ENCODE measurements around the gene POSTN. TPM values are rescaled to one million over a fixed set of nuclear protein-coding genes. Genes with fewer than 3 reads are reported as not detected.

Gene POSTN, protein sequence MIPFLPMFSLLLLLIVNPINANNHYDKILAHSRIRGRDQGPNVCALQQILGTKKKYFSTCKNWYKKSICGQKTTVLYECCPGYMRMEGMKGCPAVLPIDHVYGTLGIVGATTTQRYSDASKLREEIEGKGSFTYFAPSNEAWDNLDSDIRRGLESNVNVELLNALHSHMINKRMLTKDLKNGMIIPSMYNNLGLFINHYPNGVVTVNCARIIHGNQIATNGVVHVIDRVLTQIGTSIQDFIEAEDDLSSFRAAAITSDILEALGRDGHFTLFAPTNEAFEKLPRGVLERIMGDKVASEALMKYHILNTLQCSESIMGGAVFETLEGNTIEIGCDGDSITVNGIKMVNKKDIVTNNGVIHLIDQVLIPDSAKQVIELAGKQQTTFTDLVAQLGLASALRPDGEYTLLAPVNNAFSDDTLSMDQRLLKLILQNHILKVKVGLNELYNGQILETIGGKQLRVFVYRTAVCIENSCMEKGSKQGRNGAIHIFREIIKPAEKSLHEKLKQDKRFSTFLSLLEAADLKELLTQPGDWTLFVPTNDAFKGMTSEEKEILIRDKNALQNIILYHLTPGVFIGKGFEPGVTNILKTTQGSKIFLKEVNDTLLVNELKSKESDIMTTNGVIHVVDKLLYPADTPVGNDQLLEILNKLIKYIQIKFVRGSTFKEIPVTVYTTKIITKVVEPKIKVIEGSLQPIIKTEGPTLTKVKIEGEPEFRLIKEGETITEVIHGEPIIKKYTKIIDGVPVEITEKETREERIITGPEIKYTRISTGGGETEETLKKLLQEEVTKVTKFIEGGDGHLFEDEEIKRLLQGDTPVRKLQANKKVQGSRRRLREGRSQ
- total RNA-seq: not detected

DNA sequence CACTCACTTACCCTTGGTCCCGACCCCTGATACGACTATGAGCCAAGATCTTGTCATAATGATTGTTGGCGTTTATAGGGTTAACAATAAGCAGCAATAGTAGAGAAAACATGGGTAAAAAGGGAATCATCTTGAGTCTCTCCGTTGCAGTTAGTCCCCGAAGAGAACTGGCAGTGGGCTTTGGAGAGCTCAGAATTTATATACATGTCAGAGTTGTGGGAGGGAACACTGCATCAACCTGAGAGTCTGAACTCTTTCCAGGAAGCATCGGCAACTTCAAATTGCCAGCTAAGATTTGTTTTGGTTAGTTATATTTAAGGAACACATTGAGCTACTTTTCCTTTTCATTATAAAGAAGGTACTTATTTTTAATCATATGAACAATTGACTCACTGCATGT is at the start of gene POSTN:
POSTN (minus strand) TSS at position 172 of the 400 bp plus-strand sequence; CDS start at position 130, 42 bp downstream.
- DNase-seq: no peak

DNA sequence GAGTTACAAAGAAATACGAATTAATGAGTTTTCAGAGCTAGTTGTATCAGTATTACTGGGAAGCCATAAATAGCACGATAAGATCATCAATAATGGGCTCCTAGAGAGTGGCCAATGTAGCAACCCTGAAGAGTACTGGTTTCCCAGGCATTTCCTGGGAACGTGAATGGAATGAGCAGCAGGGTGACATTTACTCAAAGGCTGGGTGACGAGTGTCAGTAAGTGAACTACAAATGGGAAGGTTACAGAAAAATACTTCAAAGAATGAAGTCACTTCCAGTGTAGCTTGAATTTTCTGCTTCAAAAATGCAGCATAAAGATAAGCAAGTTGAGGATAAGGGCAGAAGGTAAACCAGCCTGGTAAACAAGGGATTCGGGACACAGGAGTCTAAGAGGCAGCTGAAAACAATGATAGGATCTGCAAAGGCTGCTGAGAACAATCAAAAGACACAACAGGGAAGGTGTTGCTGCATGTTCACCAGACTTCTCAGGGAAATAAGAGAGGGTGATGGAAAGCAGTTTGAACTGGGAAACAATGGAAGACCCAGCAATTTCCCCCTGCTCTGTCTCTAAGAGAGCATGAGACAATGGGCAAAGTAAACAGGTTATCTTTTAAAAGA is 48.6 kb upstream of the POSTN start:
- DNase-seq: no peak

DNA sequence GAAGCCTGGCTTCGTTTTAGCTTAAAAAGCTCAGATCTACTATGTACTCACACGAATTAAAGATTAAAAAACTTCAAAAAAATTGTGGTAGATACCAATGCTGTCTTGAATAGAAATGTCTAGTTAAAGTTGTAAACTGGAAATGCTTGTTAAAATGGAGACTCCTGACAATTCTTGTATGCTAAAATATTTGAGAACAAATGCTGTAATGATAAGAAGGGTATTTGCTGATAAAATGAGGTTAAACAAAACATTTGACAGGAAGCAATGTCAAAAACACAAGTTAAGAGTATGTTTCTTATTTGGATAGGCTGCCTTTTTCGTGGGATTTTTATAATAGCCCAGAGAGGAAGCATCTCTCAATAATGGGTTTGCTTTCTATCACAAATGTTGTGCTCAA is 48.0 kb upstream of the POSTN start:
- no peak for DNase-seq

DNA sequence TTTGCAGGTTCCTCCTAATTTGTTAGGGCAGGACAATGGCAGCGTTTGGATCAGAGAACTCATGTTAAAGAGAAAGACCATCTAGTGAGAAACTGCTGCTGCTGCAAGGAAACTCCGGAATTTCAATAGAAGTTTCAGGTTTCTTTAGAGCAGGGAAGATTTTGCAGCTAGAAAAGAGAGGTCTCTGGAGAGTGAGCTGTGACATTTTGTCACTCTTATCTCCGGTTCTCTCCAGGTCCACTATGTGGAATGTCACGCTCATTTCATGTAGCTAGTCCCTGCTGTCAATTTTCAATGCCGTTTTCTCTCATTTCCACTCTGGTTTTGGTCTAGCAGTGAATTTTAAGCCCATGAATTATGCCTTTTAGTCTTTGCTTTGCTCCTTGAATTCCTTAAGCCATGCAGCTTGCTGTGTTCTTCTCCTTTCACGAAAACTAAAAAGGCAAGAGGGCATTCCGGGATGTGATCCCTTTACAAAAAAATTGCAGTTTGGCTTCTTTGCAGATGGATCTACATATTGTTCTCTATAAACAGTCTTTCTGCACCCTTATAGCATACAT is 46.7 kb upstream of the POSTN start:
- DNase-seq: no peak

DNA sequence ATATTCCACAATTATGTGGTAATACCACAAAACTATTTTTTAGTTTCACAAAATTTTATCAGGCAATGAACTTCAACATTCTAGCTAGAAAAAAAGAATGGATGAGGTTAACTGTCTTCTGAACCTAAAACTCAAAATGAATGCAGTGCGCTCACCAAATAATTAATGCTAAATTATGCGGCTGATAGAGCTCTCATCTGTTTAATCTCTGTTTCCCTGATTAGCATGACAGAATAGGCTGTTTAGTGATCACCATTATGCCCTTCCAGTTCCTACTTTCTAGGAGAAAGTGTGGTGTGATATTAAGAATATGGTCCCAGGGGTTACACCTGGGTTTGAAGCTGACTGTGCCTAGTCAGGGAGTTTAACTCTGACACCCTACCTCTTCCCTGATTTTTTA is 42.8 kb upstream of the POSTN start:
- DNase-seq: no peak

DNA sequence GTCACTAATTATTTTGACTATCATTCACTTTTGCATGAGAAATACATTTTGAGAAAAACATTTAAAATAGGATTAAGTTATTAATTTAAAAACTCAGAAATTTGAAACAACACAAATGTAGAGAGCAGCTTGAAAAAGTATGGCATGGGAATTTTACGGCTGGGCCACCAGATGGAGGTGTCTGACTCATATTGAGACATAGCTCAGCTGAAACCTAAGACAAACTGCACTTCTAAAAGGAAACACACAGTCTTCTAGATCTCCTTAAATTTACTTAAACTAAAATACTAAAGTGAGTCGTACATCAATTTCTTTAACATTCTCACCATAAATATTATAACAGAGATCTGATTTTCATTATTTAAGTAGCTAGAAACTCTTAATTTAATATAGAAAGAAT is 41.9 kb upstream of the POSTN start:
- no peak for DNase-seq

DNA sequence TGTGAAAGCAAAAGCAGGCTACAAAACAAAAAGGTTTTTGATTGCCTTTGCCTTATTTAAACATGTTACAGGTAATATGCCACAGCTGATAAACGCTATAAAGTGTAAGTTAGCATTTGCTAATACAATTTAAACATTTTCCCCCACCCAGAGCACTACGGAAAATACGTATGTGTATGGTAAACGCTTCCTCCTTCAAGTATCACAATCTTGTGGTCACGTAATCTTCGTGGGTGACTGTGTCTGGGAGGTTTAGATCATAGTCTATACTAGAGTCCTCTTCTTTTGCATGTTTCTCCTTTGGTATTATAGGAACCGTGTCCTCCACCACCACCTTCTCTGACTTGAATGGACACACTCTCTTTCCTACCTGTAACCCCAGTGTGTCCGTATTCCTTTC is 38.1 kb upstream of the POSTN start:
- no peak for DNase-seq

DNA sequence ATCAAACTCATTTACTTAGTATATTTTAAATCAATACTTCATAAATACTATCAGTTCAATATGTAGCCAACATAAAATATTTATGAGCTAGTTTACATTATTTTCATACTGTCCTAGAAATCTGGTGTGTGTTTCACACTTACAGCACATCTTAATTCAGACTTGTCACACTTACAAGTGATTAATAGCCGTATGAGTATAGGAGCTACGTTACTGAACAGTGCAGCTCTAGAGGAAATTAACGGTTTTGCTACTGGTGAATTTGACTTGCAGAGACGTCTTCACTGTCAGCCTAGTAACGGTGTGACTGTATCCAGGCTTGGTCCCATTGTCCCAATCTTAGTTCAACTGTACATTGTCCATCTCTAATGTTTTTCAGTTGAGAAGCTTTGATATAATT is 33.7 kb upstream of the POSTN start:
- no peak for DNase-seq

DNA sequence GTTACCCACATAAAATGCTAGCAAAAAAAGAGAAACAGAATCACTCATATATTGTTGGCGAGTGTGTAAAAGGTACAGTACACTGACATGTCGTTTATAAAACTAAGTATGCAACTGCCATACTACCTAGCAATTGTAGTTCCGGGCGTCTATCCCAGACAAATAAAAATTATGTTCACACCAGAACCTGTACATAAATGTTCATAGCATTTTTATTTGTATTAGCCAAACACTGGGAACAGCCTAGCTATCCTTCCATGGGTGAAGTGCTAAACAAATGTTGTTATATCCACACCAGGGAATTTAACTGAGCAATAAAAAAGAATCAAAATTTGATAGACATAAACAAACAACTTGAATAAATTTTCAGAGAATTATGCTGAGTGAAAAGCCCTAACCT is 28.9 kb upstream of the POSTN start:
- no peak for DNase-seq

DNA sequence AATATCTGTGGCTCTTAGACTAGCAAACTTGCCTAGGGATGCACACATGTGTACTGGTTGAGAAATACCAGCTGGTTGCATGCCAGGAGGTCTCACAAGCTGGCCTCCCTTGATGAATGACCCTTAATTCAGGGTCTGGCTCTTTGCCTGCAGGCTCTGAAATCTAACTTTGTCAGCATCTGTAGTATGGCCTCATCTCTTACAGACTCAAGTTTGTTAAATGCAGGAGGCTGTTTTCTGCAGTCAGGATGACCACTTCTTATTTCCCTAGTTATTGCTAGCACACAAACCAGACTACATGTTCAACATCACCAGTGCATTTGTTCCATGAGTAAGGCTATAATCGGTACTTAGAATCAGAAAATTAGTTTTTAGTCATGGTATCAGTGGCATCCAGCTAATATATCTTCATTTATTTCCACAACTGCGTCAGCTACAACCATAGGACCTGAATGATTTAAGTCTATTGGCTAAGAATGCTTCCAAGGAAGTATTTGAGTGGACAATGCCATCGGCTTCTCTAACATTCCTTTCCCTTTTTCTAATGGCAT is 23.3 kb upstream of the POSTN start:
- DNase-seq: no peak

DNA sequence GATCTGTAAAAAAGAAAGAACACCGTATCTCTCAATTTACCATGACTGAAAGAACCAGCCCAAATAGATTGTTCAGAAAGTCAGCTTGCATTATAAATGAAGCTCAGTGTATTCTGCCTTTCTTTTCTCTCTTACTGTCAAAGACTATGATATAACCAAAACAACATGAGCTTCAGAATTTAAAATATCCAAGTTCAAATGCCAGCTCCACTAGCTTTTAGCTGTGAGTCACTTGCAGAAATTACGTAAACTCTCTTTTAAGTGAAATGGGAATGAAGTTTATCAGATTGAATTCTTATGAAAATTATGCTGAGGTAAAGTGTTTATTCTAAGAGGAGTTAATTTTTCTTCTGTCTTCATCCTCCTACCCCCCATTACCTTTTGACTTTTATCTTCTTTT is 20.0 kb upstream of the POSTN start:
- no peak for DNase-seq

DNA sequence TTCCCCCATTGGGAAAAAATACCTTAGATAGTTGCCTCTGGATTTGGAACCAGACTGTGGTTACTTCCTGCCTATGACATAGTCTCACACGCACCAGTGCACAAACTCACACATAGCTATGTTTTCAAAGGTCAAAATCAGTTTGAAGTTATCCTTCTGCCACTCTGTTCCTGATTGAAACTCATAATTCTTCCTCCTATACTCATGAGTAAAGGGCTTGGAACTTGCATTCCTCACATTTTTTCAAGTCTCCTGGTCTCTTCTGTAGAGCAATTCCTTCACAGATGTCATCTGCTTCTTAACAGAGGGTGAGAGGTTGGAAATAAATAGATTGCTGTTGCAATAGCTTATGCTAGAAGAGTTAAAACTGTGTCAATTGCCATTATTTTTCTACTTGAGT is 18.6 kb upstream of the POSTN start:
- no peak for DNase-seq

DNA sequence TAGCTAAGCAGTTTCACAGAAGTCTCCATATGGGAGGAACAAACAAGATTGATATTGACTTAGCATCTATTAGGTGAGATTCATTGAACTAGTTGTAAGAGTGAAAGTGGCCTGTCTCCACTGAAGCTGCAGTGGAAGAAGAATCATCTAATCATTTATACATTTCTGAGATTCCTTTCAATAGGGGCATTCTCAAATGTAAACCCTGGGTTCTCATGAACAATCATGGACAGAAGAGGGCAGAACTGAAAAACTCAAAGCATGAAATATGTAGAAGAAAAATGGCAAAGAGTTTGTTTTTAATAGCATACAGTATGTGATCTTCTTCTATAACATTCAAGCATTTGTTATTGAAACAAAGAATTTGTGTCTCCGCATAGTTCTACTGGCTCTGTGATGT is 17.6 kb upstream of the POSTN start:
- no peak for DNase-seq

DNA sequence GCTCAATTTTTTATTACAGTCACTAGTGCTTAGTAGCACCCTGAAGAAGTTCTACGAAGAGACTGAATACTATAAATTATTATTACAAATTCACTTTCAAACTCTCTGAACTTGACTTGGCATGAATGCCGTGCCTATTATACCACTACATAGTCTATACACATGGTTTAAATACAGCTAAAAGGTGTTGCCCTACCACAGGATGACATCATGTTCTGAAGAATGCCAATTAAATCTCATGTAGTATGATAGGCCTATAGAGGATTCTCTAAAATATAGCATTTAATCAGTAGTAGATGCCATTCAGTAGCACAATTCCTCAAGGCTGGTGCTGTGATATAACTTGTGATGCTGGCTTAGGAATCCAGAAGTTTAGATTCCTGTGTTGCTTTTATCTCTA is 16.7 kb upstream of the POSTN start:
- DNase-seq: no peak

DNA sequence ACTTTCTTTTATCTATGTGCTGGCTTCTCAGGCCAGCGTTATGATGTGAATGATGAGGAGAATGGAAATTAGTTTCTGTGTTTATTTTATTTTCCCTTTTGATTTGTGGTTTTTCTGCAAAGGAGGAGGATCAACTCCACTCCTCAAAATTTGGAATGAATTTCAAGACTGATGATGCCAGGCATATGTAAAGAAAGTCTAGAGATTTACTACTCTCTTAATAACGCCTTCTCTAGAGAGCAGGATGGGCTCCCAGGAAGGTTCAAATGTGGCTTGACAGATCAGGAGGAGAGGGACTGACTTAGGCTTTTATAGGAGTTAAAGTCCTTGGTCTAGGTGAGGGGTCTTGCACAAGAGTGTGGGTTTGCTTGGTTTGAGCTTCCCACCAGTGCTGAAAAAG is 15.1 kb upstream of the POSTN start:
- DNase-seq: no peak

DNA sequence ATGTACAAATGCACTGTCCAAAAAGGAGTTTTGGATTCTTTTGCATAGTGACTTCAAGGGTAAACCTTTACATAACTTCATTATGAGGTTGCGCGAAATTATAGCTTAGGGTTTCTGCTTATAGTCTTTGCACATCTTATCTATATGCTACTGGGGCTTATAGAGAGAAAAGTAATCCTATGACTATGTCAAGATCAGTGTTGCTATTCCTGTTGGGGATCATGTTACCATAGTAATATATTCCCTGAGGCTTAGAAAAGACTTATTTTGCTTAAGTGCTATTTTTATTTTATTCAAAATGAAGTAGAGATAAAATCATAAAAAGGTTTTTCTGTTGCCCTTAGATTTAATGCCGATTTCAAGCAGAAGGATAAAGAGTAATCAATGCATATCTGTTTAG is 14.7 kb upstream of the POSTN start:
- no peak for DNase-seq

DNA sequence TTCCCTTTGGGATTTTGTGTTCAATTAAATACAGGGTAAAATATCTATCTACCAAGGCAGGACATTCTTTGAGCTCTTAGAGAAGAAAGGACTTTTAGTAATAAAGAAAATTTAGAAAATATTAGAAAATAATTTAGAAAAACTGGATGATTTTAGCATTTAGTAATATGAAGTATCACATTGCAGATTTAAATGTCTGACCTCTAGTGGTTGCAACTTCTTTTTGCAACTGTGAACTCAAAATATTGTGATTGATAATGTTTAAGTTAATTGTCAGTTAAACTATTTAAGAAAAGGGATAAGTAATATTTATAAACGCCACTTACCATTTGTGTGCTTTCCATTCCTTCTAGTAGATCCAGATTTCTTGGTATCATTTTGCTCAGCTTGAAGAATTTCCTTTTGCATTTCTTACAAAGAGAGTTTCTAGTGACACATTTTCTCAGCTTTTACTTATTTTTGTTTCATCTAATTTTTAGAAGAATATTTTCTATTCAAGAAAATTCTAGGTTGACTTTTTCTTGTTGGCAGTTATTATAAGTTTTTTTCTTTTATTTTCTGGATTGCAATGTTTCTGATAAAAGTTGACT is 10.3 kb upstream of the POSTN start:
- no peak for DNase-seq

DNA sequence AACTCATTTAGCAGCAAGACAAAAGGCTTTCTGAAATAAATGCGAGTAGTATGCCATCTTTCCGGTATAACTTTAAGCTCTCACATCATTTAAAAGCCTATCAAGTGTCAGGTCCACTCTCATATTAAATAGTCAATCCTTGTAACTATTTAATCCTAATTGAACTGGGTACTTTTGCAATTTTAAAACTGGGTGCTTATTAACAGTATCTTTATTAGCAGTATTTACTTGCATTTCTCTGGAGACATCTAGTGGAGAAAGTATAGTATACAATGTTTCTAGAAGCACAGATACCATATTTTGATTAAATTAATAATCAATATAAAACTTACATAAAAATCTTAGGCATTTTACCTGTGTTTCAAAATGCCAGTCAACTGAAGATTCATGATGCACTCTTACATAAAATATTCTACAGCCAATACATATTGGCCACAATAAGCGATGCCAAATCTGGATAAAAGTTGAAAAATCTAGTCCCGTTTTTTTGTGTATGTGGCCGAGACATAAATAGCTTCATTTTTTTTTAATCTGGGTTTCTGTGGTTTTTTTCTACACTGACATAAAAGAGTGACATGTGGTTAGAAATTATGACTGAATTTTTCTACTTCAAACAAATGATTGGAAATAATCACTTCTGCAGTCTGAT is 4.3 kb upstream of the POSTN start:
- no peak for DNase-seq

DNA sequence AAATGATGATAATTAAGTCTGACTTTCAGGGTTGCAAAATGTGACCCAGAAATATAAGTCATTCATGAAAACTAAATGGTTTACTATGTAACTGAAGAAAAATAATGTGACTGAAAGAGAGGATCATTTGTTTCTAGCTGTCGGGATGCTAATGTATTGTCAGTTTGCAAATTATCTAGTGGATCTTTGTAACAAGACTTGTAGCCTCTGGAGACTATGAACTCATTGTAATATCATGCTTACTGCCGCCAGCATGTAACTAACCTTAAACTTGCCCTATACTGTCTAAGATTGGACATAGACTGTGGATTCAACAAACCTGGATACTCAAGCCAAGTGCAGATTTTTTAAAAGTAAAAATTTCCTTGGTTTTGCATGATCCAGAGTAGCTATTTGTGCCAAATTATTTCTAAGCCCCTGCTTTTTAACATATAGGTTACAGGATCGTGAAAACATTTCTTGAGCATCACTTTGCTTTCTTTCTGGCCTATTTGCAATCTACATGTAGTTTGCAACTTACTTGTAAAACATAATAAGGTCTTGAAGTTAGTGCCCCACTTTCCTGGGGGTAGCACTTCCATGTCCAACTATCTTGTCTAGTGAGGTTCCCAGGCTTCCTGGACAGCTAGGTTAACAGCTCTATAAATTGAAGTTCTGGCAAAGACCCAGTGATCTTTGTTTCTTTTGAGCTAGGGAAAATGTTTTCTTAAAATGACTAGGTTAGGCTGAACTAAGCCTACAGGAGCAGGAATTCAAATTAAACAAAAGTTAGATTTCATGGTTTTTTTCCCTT is 3.3 kb upstream of the POSTN start:
- no peak for DNase-seq

DNA sequence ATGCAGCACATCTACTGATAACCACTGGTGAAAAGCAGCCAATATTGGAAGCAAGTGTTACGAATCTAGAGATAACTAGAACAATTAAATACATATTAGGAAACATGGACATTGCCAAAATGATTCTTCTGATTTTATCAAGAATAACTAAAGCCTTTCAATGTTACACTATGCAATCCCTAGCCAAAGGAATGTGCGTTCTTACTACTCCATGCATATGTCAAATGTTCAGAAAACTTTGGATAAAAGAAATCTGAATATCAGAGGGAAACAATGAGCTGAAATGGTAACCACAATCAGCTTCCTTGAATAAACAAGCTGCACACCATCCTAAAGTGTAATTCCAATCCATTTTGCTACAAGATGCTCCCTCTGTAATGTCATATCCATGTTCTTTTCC is 951 bp upstream of the POSTN start:
- DNase-seq: no peak

DNA sequence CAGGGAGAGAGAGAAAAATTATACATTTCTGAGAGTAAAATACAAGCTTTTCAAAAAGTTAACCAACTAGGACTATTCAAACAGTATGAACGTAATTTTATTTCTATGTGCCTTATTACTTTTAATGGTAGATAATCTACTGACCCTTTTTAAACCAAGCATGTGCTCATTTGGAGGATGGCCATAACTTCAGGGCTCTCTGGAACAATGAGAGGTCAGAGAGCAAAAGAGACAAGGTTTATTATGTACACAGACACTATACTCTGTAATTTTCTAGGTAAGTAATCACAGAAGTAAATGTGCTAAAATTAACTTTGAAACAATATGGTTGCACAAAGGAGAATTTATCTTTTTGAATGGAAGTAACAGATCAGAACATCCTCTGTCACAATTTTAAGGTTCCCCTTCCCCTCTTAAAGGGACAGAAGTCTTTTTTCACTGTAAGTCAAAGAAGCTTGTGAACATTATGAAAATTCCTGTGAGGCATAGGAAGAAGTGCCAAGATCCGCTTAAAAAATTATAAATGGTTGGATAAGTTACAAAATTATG is 1.0 kb downstream of the POSTN start:
- no peak for DNase-seq

All from effector CD4-positive, alpha-beta T cell (primary cell).